ENCODE results near the gene RNF8. TPM values are rescaled to one million over a fixed set of nuclear protein-coding genes. Genes with fewer than 3 reads are reported as not detected.
"Not testable (repeated sequence)": the region's sequence is repeated elsewhere in the genome, so short reads cannot be mapped to it uniquely, and the experiment has no call there.

Gene RNF8
- total RNA-seq, 1 experiment from 2014 or later = 29.7 TPM

- Histone ChIP-seq H3K4me3 (no peak overlapping the region), H3K27me3 (no peaks in the 10 kb centered on the region), H3K9me3 (no peaks in the 10 kb centered on the region), H3K36me3 (no peaks in the 10 kb centered on the region)
- no peak for DNase-seq
These were observed 13.2 kb upstream of the RNF8 start for GRCh38 chr6:37340639-37340943.

- no peak for DNase-seq
- no peaks in the 10 kb centered on the region for H3K9me3 ChIP-seq
- no peaks in the 10 kb centered on the region for H3K36me3 ChIP-seq
- H3K4me3 ChIP-seq = no peak overlapping the region
- no peaks in the 10 kb centered on the region for H3K27me3 ChIP-seq
These were observed 10.5 kb upstream of the RNF8 start for GRCh38 chr6:37343248-37343647.

DNA sequence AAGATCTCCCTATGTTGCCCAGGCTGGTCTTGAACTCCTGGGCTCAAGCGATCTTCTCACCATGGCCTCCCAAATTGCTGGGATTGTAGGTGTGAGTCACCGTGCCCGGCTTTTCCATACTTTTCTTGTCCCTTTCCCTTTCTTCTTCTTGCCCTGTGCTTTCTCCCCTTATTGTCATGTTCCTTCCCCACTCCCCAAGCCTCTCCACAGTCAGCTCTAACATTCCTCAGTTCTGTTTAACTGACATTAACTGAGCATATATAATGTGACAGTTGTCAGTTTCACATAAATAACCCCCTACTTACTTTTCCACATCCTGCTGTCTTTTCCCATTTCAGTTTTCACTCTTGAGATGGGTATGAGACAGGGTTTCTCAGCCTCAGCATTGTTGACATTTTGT, 9.5 kb upstream of the RNF8 start:
- Histone ChIP-seq H3K9me3 (no peaks in the 10 kb centered on the region), H3K36me3 (no peaks in the 10 kb centered on the region), H3K4me3 (no peak overlapping the region), H3K27me3 (no peaks in the 10 kb centered on the region)
- no peak for DNase-seq

DNA sequence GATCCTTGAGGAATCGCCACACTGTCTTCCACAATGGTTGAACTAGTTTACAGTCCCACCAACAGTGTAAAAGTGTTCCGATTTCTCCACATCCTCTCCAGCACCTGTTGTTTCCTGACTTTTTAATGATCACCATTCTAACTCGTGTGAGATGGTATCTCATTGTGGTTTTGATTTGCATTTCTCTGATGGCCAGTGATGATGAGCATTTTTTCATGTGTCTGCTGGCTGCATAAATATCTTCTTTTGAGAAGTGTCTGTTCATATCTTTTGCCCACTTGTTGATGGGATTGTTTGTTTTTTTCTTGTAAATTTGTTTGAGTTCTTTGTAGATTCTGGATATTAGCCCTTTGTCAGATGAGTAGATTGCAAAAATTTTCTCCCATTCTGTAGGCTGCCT, 8.0 kb upstream of the RNF8 start:
- not testable (repeated sequence) for H3K36me3 ChIP-seq, H3K4me3 ChIP-seq, H3K27me3 ChIP-seq, H3K9me3 ChIP-seq, DNase-seq

- no peak for DNase-seq
- Histone ChIP-seq H3K36me3 (no peaks in the 10 kb centered on the region), H3K27me3 (no peaks in the 10 kb centered on the region), H3K4me3 (no peak overlapping the region), H3K9me3 (no peaks in the 10 kb centered on the region)
These were observed 6.6 kb upstream of the RNF8 start for GRCh38 chr6:37347177-37347576.

- Histone ChIP-seq H3K4me3 (no peak overlapping the region), H3K36me3 (no peaks in the 10 kb centered on the region), H3K9me3 (no peaks in the 10 kb centered on the region), H3K27me3 (no peaks in the 10 kb centered on the region)
- no peak for DNase-seq
These were observed 6.1 kb upstream of the RNF8 start for GRCh38 chr6:37347670-37348111.

- no peak for DNase-seq
- no peak overlapping the region for H3K4me3 ChIP-seq
- no peaks in the 10 kb centered on the region for H3K9me3 ChIP-seq
- no peaks in the 10 kb centered on the region for H3K36me3 ChIP-seq
- H3K27me3 ChIP-seq = no peaks in the 10 kb centered on the region
These were observed 2.8 kb upstream of the RNF8 start for GRCh38 chr6:37351027-37351426.

GRCh38 chr6:37352384-37352783, 1.4 kb upstream of the RNF8 start:
- H3K4me3 ChIP-seq = no peak overlapping the region
- H3K27me3 ChIP-seq = no peaks in the 10 kb centered on the region
- no peaks in the 10 kb centered on the region for H3K36me3 ChIP-seq
- no peaks in the 10 kb centered on the region for H3K9me3 ChIP-seq
- DNase-seq = no peak

DNA sequence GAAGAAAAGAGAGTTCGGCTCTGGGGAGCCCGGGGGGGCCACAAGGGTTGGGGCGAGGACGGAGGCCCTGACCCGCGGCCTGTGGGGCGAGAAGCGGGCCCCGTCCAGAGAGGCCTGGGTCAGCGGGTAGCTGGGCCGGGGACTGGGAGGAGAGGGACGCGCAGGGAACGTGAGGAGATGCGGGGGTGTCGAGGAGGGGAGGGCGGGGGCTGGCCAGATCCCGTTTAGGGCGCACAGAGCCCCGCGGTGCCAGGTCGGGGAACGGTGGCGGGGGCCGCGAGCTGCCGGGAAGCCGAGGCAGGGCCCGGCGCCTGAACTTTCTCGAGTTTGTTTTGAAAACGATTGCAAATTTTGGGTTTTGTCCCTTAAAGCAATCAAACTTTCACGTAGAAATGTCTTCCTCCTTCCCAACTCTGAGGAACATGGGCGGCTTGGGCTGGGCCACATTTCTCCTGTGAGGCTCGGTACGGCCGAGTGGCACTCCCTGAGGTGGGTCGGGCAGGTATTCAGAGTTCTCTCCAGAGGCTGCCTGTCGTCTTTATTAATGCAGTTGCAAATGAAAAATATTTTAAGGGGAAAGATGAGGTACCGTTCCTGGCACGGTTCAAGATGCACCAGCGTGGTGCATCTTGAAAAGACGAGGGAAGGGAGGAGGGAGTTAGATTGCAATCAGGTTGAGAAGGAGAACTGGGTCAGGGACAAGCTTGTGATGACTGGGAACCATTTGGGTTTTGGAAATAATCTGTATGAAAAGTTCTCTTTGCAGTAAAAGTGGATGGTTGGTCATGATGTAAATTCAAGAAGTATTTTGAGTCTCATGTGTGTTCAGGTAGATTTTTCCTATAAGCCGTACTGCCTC, 972 bp downstream of the RNF8 start:
- H3K9me3 ChIP-seq = no peaks in the 10 kb centered on the region
- H3K36me3 ChIP-seq = no peaks in the 10 kb centered on the region
- peak; percentile 58 for DNase-seq
- no peaks in the 10 kb centered on the region for H3K27me3 ChIP-seq
- H3K4me3 ChIP-seq = peak overlapping the region; percentile 82

DNA sequence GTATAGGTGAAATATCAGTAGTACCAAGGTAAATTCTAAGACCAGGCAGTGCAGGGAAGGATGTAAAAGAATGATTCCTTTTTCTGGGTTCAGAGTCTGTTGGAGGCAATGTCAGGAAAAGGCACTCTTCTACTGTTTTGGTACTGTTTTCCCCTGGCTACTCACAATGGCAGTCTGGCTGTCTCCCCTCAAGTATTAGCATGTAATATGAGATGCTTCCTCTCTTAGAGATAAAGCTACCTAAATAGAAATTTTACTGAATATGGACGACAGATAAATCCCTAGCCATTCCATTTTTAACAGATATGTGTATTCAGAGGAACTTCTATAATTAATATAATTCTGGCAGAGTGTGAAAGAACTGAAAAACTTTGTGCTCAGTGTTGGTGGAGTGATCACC, 3.5 kb downstream of the RNF8 start:
- Histone ChIP-seq H3K27me3 (no peaks in the 10 kb centered on the region), H3K36me3 (peaks cover 7% of the 10 kb centered on the region), H3K4me3 (no peak overlapping the region), H3K9me3 (no peaks in the 10 kb centered on the region)
- no peak for DNase-seq

- no peak for DNase-seq
- H3K36me3 ChIP-seq = peaks cover 7% of the 10 kb centered on the region
- no peaks in the 10 kb centered on the region for H3K9me3 ChIP-seq
- H3K27me3 ChIP-seq = no peaks in the 10 kb centered on the region
- H3K4me3 ChIP-seq = no peak overlapping the region
These were observed 4.1 kb downstream of the RNF8 start for GRCh38 chr6:37357860-37358259.

DNA sequence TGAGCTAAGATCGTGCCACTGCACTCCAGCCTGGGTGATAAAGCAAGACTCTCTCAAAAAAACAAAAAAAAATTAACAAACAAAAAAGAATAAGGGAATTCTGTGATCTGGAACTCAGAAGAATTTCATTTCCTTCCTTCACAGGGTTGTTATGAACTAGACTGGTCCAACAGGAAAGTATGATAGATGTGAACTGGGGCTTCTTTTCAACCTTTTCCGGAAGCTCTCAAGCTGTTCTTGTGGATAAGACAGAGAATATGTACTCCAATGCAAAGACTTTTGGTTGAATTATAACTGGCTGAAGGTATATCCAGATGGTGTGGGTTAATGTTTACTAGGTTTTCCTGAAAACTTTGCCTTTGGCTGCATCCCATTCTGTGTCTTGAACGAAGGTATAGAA, 5.3 kb downstream of the RNF8 start:
- H3K9me3 ChIP-seq = no peaks in the 10 kb centered on the region
- no peak for DNase-seq
- peaks cover 10% of the 10 kb centered on the region for H3K36me3 ChIP-seq

DNA sequence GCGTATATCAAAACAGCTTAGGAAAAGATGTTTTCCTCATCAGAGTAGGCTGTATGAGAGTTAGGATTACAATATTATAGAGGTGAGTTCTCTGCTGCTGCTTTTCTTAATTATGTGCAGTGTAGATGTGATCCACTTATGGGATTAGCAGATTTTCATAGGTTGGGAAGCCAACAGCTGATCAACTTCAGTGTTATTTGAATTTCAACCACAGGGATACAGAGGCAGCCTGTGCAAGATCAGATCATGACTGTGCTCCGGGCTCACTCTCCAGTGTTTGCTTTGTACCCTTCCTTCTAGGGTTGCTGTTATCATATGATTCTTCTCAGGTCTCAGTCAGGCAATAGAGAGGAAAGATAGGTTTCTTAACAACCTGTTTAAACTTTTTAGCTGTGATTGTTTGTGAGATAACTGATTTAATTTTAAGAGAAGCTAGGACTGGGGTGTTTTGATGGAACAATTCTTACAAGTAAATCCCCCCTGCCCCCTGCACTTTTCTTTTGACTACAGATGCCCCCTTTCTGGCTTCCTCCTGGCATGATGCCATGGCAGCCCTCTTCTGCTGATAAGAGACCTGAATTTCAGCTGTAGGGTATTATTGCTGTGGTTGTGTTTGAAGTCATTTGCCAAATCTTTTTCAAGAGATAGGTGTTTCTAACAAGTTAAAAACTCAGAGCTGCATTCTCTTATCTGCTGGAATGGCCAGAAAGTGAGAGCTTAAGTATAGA, 8.5 kb downstream of the RNF8 start:
- no peak for DNase-seq
- Histone ChIP-seq H3K9me3 (no peaks in the 10 kb centered on the region), H3K36me3 (peaks cover 18% of the 10 kb centered on the region), H3K4me3 (no peak overlapping the region), H3K27me3 (no peaks in the 10 kb centered on the region)

More for the DNA sequence above, 5.3 kb downstream of the RNF8 start:
- no peak overlapping the region for H3K4me3 ChIP-seq
- no peaks in the 10 kb centered on the region for H3K27me3 ChIP-seq

DNA sequence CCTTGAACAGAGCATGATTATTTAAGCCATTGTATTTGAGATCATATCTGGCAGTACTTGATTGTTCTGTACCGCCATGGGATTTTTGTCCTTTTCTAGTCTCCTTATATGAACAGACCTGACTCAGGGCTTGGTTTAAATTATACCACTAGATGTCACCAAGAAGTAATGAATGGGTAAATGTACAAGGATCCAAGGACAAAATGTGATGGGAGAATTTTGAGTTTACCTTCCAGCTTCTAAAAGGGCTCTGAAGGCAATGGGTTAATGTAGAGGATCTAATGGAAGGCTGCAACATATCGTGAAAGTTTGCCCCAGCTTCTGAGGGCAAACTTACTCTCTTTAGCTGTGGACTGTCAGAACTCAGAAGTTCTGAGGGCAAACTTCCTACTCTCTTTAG, 12.0 kb downstream of the RNF8 start:
- Histone ChIP-seq H3K4me3 (no peak overlapping the region), H3K9me3 (no peaks in the 10 kb centered on the region), H3K27me3 (no peaks in the 10 kb centered on the region), H3K36me3 (peaks cover 45% of the 10 kb centered on the region)
- no peak for DNase-seq

DNA sequence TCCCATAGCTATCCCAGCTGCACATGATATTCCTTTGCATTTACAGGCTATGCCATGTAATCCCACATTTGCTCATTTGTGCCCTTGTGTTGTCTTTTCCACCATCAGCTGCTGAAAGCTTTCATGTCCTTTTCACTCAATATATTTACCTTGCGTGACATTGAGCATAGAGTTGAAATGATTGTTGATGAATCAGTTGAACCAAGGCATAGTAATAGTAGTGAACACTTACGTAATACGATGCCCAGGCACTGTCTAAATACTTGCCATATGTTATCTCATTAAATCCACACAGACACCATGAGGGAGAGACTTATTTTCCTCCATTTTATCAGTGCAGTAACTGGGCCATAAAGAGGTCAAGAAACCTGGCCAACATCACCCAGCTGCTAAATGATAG, 13.1 kb downstream of the RNF8 start:
- peaks cover 46% of the 10 kb centered on the region for H3K36me3 ChIP-seq
- no peaks in the 10 kb centered on the region for H3K9me3 ChIP-seq
- H3K4me3 ChIP-seq = no peak overlapping the region
- H3K27me3 ChIP-seq = no peaks in the 10 kb centered on the region
- DNase-seq = no peak

GRCh38 chr6:37368961-37369320, 15.2 kb downstream of the RNF8 start:
- H3K36me3 ChIP-seq = peaks cover 43% of the 10 kb centered on the region
- H3K4me3 ChIP-seq = no peak overlapping the region
- no peak for DNase-seq
- H3K9me3 ChIP-seq = no peaks in the 10 kb centered on the region
- no peaks in the 10 kb centered on the region for H3K27me3 ChIP-seq

- Histone ChIP-seq H3K9me3 (no peaks in the 10 kb centered on the region), H3K36me3 (peaks cover 46% of the 10 kb centered on the region)
These were observed 15.8 kb downstream of the RNF8 start for GRCh38 chr6:37369321-37370201.

More at GRCh38 chr6:37369321-37370201, 15.8 kb downstream of the RNF8 start:
- Histone ChIP-seq H3K27me3 (no peaks in the 10 kb centered on the region), H3K4me3 (no peak overlapping the region)
- peak; percentile 9 for DNase-seq
